ENCODE measurements around the gene DIS3L2. TPM values are rescaled to one million over a fixed set of nuclear protein-coding genes. Genes with fewer than 3 reads are reported as not detected.
"Not testable (repeated sequence)": the region's sequence is repeated elsewhere in the genome, so short reads cannot be mapped to it uniquely, and the experiment has no call there.

Gene DIS3L2
- total RNA-seq, 1 donor from 2014 or later = 14.1 TPM

GRCh38 chr2:232103140-232103737 lies 141.7 kb downstream of the DIS3L2 start:
- DNase-seq (ENCODE audit: low spot score) = no peak
- no peak for ATAC-seq

GRCh38 chr2:232104076-232104646 lies 142.6 kb downstream of the DIS3L2 start:
- ATAC-seq (no peak), DNase-seq (ENCODE audit: low spot score) (no peak)

GRCh38 chr2:232111551-232111950 lies 150.0 kb downstream of the DIS3L2 start:
- no peak for DNase-seq (ENCODE audit: low spot score)
- ATAC-seq = no peak

- no peak for ATAC-seq
- DNase-seq (ENCODE audit: low spot score) = no peak
These were observed 152.3 kb downstream of the DIS3L2 start for GRCh38 chr2:232113821-232114220.

- not testable (repeated sequence) for DNase-seq (ENCODE audit: low spot score); ATAC-seq
These were observed 154.3 kb downstream of the DIS3L2 start for GRCh38 chr2:232115728-232116361.

- DNase-seq (ENCODE audit: low spot score) (no peak), ATAC-seq (no peak)
These were observed 155.3 kb downstream of the DIS3L2 start for GRCh38 chr2:232116852-232117251.

GRCh38 chr2:232117413-232117812 lies 155.9 kb downstream of the DIS3L2 start:
- ATAC-seq = no peak
- DNase-seq (ENCODE audit: low spot score) = no peak

GRCh38 chr2:232120911-232121310 lies 159.4 kb downstream of the DIS3L2 start:
- no peak for DNase-seq (ENCODE audit: low spot score)
- ATAC-seq = no peak

GRCh38 chr2:232124309-232124708 lies 162.8 kb downstream of the DIS3L2 start:
- ATAC-seq = no peak

GRCh38 chr2:232126301-232127099 lies 165.0 kb downstream of the DIS3L2 start:
- ATAC-seq = peak; percentile 48
- no peak for DNase-seq (ENCODE audit: low spot score)

More at GRCh38 chr2:232124309-232124708, 162.8 kb downstream of the DIS3L2 start:
- DNase-seq (ENCODE audit: low spot score) = no peak

- DNase-seq (ENCODE audit: low spot score) = no peak
- ATAC-seq = peak; percentile 92
These were observed 168.0 kb downstream of the DIS3L2 start for GRCh38 chr2:232129483-232129882.

- ATAC-seq (no peak), DNase-seq (ENCODE audit: low spot score) (no peak)
These were observed 170.7 kb downstream of the DIS3L2 start for GRCh38 chr2:232132181-232132580.

- no peak for ATAC-seq
- DNase-seq (ENCODE audit: low spot score) = no peak
These were observed 171.6 kb downstream of the DIS3L2 start for GRCh38 chr2:232133078-232133477.

- ATAC-seq = no peak
- no peak for DNase-seq (ENCODE audit: low spot score)
These were observed 173.4 kb downstream of the DIS3L2 start for GRCh38 chr2:232134939-232135338.

- DNase-seq (ENCODE audit: low spot score) = no peak
These were observed 176.0 kb downstream of the DIS3L2 start for GRCh38 chr2:232137356-232138147.

GRCh38 chr2:232138441-232138840 lies 176.9 kb downstream of the DIS3L2 start:
- DNase-seq (ENCODE audit: low spot score) (no peak), ATAC-seq (no peak)

More at GRCh38 chr2:232137356-232138147, 176.0 kb downstream of the DIS3L2 start:
- no peak for ATAC-seq

GRCh38 chr2:232139171-232139594 lies 177.7 kb downstream of the DIS3L2 start:
- DNase-seq (ENCODE audit: low spot score) (no peak), ATAC-seq (no peak)

- DNase-seq (ENCODE audit: low spot score) (no peak), ATAC-seq (no peak)
These were observed 178.5 kb downstream of the DIS3L2 start for GRCh38 chr2:232139786-232140562.

- ATAC-seq = no peak
- DNase-seq (ENCODE audit: low spot score) = no peak
These were observed 180.1 kb downstream of the DIS3L2 start for GRCh38 chr2:232141591-232141990.

GRCh38 chr2:232142049-232142448 lies 180.5 kb downstream of the DIS3L2 start:
- no peak for DNase-seq (ENCODE audit: low spot score)
- ATAC-seq = peak; percentile 85

Data from left lobe of liver (tissue), 2 donors.